CD8-positive, alpha-beta memory T cell (primary cell): ENCODE data around the gene L3MBTL1. TPM values are rescaled to one million over a fixed set of nuclear protein-coding genes. Genes with fewer than 3 reads are reported as not detected.
"Not testable (repeated sequence)": the region's sequence is repeated elsewhere in the genome, so short reads cannot be mapped to it uniquely, and the experiment has no call there.

Experiments
- CTCF ChIA-PET: fragments of 350-600 bp; sonication (Branson Sonifier 250); formaldehyde crosslinking; loops from one replicate; lab custom pipeline; 2021; ENCODE audit warnings: antibody characterized with exemption; lab: Charles Lee
- POLR2A ChIA-PET: fragments of 350-600 bp; sonication (Branson Sonifier 250); formaldehyde crosslinking; loops from one replicate; lab custom pipeline; 2021; ENCODE audit warnings: antibody characterized with exemption; lab: Charles Lee
- DNase-seq, 5 donors: peaks; one replicate each; pipeline versions ENCODE4 v3.0.0 to v3.0.0-alpha.2; 2020 to 2022; ENCODE audit warnings: mixed read lengths in 1 of 5
- H3K27ac ChIP-seq: one replicate; pipeline ENCODE4 v1.7.0; 2013; ENCODE audit warnings: low read depth, mild to moderate bottlenecking, low read length, moderate library complexity
- H3K27me3 ChIP-seq: 2 replicates; pipeline ENCODE4 v1.7.0; 2013; ENCODE audit warnings: low read length, mild to moderate bottlenecking; ENCODE audit not compliant: insufficient read depth, poor library complexity, severe bottlenecking
- H3K36me3 ChIP-seq: 2 replicates; pipeline ENCODE4 v1.7.0; 2013; ENCODE audit warnings: mild to moderate bottlenecking, low read length, moderate library complexity; ENCODE audit not compliant: insufficient read depth
- H3K4me1 ChIP-seq: 2 replicates; pipeline ENCODE4 v1.7.0; 2013; ENCODE audit warnings: mild to moderate bottlenecking, low read length, moderate library complexity; ENCODE audit not compliant: insufficient read depth
- H3K4me3 ChIP-seq: 2 replicates; pipeline ENCODE4 v1.7.0; 2013; ENCODE audit warnings: mild to moderate bottlenecking, low read length
- H3K9me3 ChIP-seq: 2 replicates; pipeline ENCODE4 v1.7.0; 2013; ENCODE audit warnings: mild to moderate bottlenecking, low read length
- H3K27ac Mint-ChIP-seq, 8 donors: one replicate each; pipeline ENCODE4 v1.8.0; 2020 to 2021; ENCODE audit warnings: mixed read lengths in 8 of 8, mild to moderate bottlenecking in 6 of 8, inconsistent platforms in 3 of 8, moderate library complexity in 3 of 8
- H3K27me3 Mint-ChIP-seq, 2 donors: one replicate each; pipeline ENCODE4 v1.8.0; 2020 to 2021; ENCODE audit warnings: mixed read lengths in 2 of 2, mild to moderate bottlenecking in 1 of 2, moderate library complexity in 1 of 2
- H3K36me3 Mint-ChIP-seq, 3 donors: one replicate each; pipeline ENCODE4 v1.8.0; 2020 to 2021; ENCODE audit warnings: mixed read lengths in 3 of 3, inconsistent platforms in 1 of 3, mild to moderate bottlenecking in 1 of 3
- H3K4me1 Mint-ChIP-seq, 3 donors: one replicate each; pipeline ENCODE4 v1.8.0; 2020 to 2021; ENCODE audit warnings: mixed read lengths in 3 of 3, inconsistent platforms in 1 of 3, mild to moderate bottlenecking in 1 of 3
- H3K4me3 Mint-ChIP-seq, 7 donors: one replicate each; pipeline ENCODE4 v1.8.0; 2020 to 2021; ENCODE audit warnings: mixed read lengths in 7 of 7, mild to moderate bottlenecking in 6 of 7, moderate library complexity in 4 of 7, inconsistent platforms in 2 of 7
- H3K9me3 Mint-ChIP-seq, 5 donors: one replicate each; pipeline ENCODE4 v1.8.0; 2020 to 2022; ENCODE audit warnings: mixed read lengths in 5 of 5, mild to moderate bottlenecking in 3 of 5, moderate library complexity in 2 of 5, inconsistent platforms in 1 of 5
- polyA plus RNA-seq: library from polyadenylated mRNA; unstranded; fragments of 300-500 nt; fragmentation: Illumina TruSeq; gene quantifications from one replicate; pipeline ENCODE4 v1.2.3, GENCODE V29; 2021
- total RNA-seq, 2 experiments: library from RNA; stranded (reverse); gene quantifications; one replicate each; pipeline ENCODE4 v1.2.3, GENCODE V29; 2021

L3MBTL1 gene
- total and polyA plus RNA-seq, 3 experiments from 2014 or later: 1.8 to 5.2 (median 4.6) TPM

GRCh38 chr20:43477193-43477592, 30.3 kb upstream of the L3MBTL1 start:
- no peaks in the 10 kb centered on the region for H3K9me3 ChIP-seq
- no peak overlapping the region for H3K27ac Mint-ChIP-seq
- no peak for DNase-seq
- no peak overlapping the region for H3K4me3 ChIP-seq
- H3K36me3 ChIP-seq: no peaks in the 10 kb centered on the region
- H3K27ac ChIP-seq: no peak overlapping the region
- ChIA-PET POLR2A (no interaction called here), CTCF (no interaction called here)
- H3K4me1 ChIP-seq: no peaks in the 10 kb centered on the region
- H3K4me3 Mint-ChIP-seq: no peak overlapping the region
- H3K27me3 ChIP-seq: no peaks in the 10 kb centered on the region
- peaks cover 0 to 2% (median 0%) of the 10 kb centered on the region in 5 donors for H3K9me3 Mint-ChIP-seq
- H3K36me3 Mint-ChIP-seq: peaks cover 0 to 7% (median 3%) of the 10 kb centered on the region in 3 donors
- peaks cover 9 to 11% of the 10 kb centered on the region in 2 donors for H3K27me3 Mint-ChIP-seq
- H3K4me1 Mint-ChIP-seq: peaks cover 0 to 6% (median 2%) of the 10 kb centered on the region in 3 donors

GRCh38 chr20:43477619-43478018, 29.9 kb upstream of the L3MBTL1 start:
- H3K27ac ChIP-seq: no peak overlapping the region
- peaks cover 0 to 6% (median 2%) of the 10 kb centered on the region in 3 donors for H3K4me1 Mint-ChIP-seq
- ChIA-PET CTCF (no interaction called here), POLR2A (no interaction called here)
- peaks cover 0 to 2% (median 0%) of the 10 kb centered on the region in 5 donors for H3K9me3 Mint-ChIP-seq
- no peak for DNase-seq
- H3K4me3 ChIP-seq: no peak overlapping the region
- peaks cover 0 to 7% (median 2%) of the 10 kb centered on the region in 3 donors for H3K36me3 Mint-ChIP-seq
- H3K27me3 Mint-ChIP-seq: peaks cover 9 to 11% of the 10 kb centered on the region in 2 donors
- no peak overlapping the region for H3K27ac Mint-ChIP-seq
- no peaks in the 10 kb centered on the region for H3K36me3 ChIP-seq
- H3K4me3 Mint-ChIP-seq: no peak overlapping the region
- H3K27me3 ChIP-seq: no peaks in the 10 kb centered on the region
- H3K9me3 ChIP-seq: no peaks in the 10 kb centered on the region
- no peaks in the 10 kb centered on the region for H3K4me1 ChIP-seq

- no peak overlapping the region for H3K27ac Mint-ChIP-seq
- Histone ChIP-seq H3K4me1 (no peaks in the 10 kb centered on the region), H3K27ac (no peak overlapping the region), H3K9me3 (no peaks in the 10 kb centered on the region), H3K4me3 (no peak overlapping the region), H3K36me3 (no peaks in the 10 kb centered on the region), H3K27me3 (no peaks in the 10 kb centered on the region)
- POLR2A ChIA-PET: no interaction called here
- CTCF ChIA-PET: no interaction called here
- peaks cover 0 to 11% (median 1%) of the 10 kb centered on the region in 3 donors for H3K36me3 Mint-ChIP-seq
- peaks cover 0 to 22% (median 13%) of the 10 kb centered on the region in 5 donors for H3K9me3 Mint-ChIP-seq
- no peak for DNase-seq
- H3K4me1 Mint-ChIP-seq: no peaks in the 10 kb centered on the region
- H3K4me3 Mint-ChIP-seq: no peak overlapping the region
- peaks cover 4 to 26% of the 10 kb centered on the region in 2 donors for H3K27me3 Mint-ChIP-seq
These were observed 17.5 kb upstream of the L3MBTL1 start for GRCh38 chr20:43490038-43490437.

DNA sequence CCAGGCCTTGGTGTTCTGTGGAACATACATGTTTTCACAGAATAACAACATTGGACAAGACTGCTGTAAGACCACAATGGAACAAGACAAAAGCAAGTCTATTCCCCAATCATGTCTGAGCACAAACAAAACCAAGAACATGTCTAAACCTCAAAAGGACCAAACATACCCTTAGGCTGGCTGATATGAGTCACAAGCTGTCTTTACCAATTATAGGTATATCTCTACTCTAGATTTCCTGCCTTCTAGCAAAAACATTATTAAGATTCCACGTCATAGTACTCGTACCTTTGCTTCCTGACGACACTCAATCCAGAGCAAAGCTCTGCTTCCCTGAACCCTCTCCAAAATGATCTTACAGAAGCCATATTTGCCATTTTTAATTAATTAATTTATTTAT, 15.4 kb upstream of the L3MBTL1 start:
- peaks cover 13 to 29% of the 10 kb centered on the region in 2 donors for H3K27me3 Mint-ChIP-seq
- H3K27ac ChIP-seq: no peak overlapping the region
- CTCF ChIA-PET: no interaction called here
- no peak overlapping the region for H3K4me3 ChIP-seq
- H3K4me1 Mint-ChIP-seq: no peaks in the 10 kb centered on the region
- no peaks in the 10 kb centered on the region for H3K4me1 ChIP-seq
- no peak overlapping the region for H3K4me3 Mint-ChIP-seq
- peaks cover 0 to 9% (median 8%) of the 10 kb centered on the region in 5 donors for H3K9me3 Mint-ChIP-seq
- H3K27ac Mint-ChIP-seq: no peak overlapping the region
- H3K36me3 ChIP-seq: no peaks in the 10 kb centered on the region
- peaks cover 0 to 16% (median 1%) of the 10 kb centered on the region in 3 donors for H3K36me3 Mint-ChIP-seq
- H3K9me3 ChIP-seq: no peaks in the 10 kb centered on the region
- DNase-seq: no peak
- POLR2A ChIA-PET: no interaction called here
- no peaks in the 10 kb centered on the region for H3K27me3 ChIP-seq

DNA sequence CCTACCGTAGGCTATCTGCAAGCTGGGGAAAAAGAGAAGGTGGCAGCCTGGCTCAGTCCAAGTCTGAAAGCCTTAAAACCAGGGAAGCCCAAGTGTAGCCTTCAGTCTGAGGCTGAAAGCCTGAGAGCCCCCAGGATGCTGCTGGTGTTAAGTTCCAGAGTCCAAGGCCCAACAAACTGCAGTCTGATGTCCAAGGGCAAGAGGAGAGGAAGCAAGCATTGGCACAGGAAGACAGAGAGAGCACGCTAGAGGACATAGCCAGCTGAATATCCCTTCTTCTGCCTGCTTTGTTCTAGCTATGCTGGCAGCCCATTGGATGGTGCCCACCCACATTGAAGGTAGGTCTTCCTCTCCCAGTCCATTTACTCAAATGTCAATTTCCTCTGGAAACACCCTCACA, 12.1 kb upstream of the L3MBTL1 start:
- Histone ChIP-seq H3K27me3 (no peaks in the 10 kb centered on the region), H3K4me3 (no peak overlapping the region), H3K4me1 (no peaks in the 10 kb centered on the region), H3K9me3 (no peaks in the 10 kb centered on the region), H3K27ac (no peak overlapping the region), H3K36me3 (no peaks in the 10 kb centered on the region)
- peaks cover 0 to 5% (median 1%) of the 10 kb centered on the region in 3 donors for H3K36me3 Mint-ChIP-seq
- peaks cover 2 to 13% (median 4%) of the 10 kb centered on the region in 5 donors for H3K9me3 Mint-ChIP-seq
- DNase-seq: no peak
- peaks cover 13 to 29% of the 10 kb centered on the region in 2 donors for H3K27me3 Mint-ChIP-seq
- ChIA-PET POLR2A (no interaction called here), CTCF (no interaction called here)
- H3K27ac Mint-ChIP-seq: no peak overlapping the region
- no peaks in the 10 kb centered on the region for H3K4me1 Mint-ChIP-seq
- no peak overlapping the region for H3K4me3 Mint-ChIP-seq

DNA sequence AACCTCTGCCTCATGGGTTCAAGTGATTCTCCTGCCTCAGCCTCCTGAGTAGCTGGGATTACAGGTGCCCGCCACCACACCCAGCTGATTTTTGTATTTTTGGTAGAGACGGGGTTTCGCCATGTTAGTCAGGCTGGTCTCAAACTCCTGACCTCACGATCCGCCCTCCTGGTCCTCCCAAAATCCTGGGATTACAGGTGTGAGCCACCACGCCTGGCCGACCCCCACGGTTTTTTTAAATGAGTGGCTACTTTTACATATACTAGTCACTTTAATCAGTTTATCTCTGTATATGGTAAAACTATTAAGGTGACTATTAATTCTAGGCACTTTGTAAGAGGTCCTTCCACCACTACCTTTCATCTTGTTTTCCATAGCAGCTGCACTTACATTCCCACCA, 5.5 kb upstream of the L3MBTL1 start:
- H3K27me3 ChIP-seq, POLR2A ChIA-PET, H3K4me3 ChIP-seq, H3K4me1 ChIP-seq, CTCF ChIA-PET, H3K9me3 Mint-ChIP-seq, H3K9me3 ChIP-seq, H3K27ac ChIP-seq, DNase-seq, H3K36me3 ChIP-seq, H3K36me3 Mint-ChIP-seq, H3K4me3 Mint-ChIP-seq, H3K27ac Mint-ChIP-seq, H3K4me1 Mint-ChIP-seq: not testable (repeated sequence)
- peaks cover 13 to 30% of the 10 kb centered on the region in 2 donors for H3K27me3 Mint-ChIP-seq

- peaks cover 6% of the 10 kb centered on the region for H3K27me3 ChIP-seq
- DNase-seq: no peak
- peaks cover 0 to 10% (median 5%) of the 10 kb centered on the region in 3 donors for H3K4me1 Mint-ChIP-seq
- H3K9me3 Mint-ChIP-seq: peaks cover 0 to 2% (median 0%) of the 10 kb centered on the region in 5 donors
- no peak overlapping the region for H3K27ac ChIP-seq
- H3K4me3 ChIP-seq: no peak overlapping the region
- peaks cover 23 to 42% of the 10 kb centered on the region in 2 donors for H3K27me3 Mint-ChIP-seq
- H3K9me3 ChIP-seq: no peaks in the 10 kb centered on the region
- H3K4me1 ChIP-seq: peaks cover 4% of the 10 kb centered on the region
- ChIA-PET CTCF (no interaction called here), POLR2A (no interaction called here)
- H3K4me3 Mint-ChIP-seq: peak overlapping the region in 4 of 7 donors; percentile 0 to 60 (median 18)
- H3K36me3 Mint-ChIP-seq: no peaks in the 10 kb centered on the region
- no peak overlapping the region for H3K27ac Mint-ChIP-seq
- H3K36me3 ChIP-seq: no peaks in the 10 kb centered on the region
These were observed 1.3 kb upstream of the L3MBTL1 start for GRCh38 chr20:43506238-43506637.

DNA sequence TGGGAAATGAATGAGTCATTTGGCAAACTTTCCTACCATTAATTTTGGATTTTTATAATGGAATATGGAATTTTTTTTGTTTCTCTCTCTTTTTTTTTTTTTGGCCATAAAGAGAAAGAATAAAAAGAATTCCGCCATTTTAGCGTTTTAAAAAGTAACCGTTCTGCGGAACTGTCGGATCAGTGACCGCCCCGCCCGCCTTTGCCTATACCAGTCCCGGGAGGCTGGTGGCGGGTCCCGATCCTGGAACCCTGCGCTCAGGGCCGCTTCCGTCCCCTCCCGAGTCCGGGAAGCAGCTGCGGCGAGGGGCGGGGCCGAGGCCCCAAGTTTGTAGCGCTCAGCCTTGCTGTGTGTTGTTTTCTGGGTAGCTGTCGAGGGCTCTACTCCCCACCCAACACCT, 609 bp downstream of the L3MBTL1 start:
- Mint-ChIP-seq H3K4me3 (peak overlapping the region; percentile 40 to 76 (median 72)), H3K27me3 (peaks cover 21 to 38% of the 10 kb centered on the region in 2 donors), H3K36me3 (no peaks in the 10 kb centered on the region), H3K9me3 (peaks cover 0 to 2% (median 0%) of the 10 kb centered on the region in 5 donors), H3K27ac (peak overlapping the region in 1 of 8 donors; percentile 27), H3K4me1 (peaks cover 0 to 10% (median 5%) of the 10 kb centered on the region in 3 donors)
- ChIA-PET CTCF (no interaction called here), POLR2A (no interaction called here)
- Histone ChIP-seq H3K27me3 (peaks cover 6% of the 10 kb centered on the region), H3K27ac (no peak overlapping the region), H3K36me3 (no peaks in the 10 kb centered on the region), H3K4me1 (peaks cover 4% of the 10 kb centered on the region), H3K9me3 (no peaks in the 10 kb centered on the region), H3K4me3 (peak overlapping the region; percentile 32)
- DNase-seq: no peak
